ENCODE data around the gene OTOF.

- TF ChIP-seq CTCF (IDR thresholded peaks at IDR 0.05) (no peak), EP300 (IDR thresholded peaks at IDR 0.05) (no peak), POLR2AphosphoS5 (IDR thresholded peaks at IDR 0.05) (no peak), POLR2A (IDR thresholded peaks at IDR 0.05) (no peak)
Measured at GRCh38 chr2:26457251-26457666, 20.7 kb downstream of the OTOF start.

Data from stomach (tissue), 4 donors.